ENCODE measurements around the gene ZNF471. TPM values are rescaled to one million over a fixed set of nuclear protein-coding genes. Genes with fewer than 3 reads are reported as not detected.

Gene ZNF471
- total RNA-seq, 1 donor from 2014 or later: 0.02 TPM

DNA sequence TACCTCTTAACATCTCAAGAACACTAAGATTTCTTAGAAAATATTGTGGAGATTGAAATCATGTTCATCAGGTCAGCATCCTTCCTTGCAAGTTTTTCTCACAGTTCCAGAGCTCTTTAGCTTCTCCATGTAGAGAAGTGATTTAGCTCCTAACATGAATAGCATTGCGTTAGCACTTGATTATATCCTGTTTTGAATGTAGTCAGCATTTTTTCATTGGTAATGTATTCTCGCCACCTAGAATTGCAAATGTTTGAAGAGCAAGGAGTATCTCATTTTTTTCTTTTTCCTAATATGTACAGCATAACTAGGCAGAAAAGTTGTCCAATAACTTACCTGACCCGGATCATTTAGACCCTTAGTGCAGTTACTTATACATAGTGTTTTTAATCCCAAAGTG, 66.3 kb downstream of the ZNF471 start:
- Mint-ChIP-seq H3K9me3 (ENCODE audit: low read depth) (peaks cover 77% of the 10 kb centered on the region), H3K36me3 (ENCODE audit: low read depth) (peaks cover 82% of the 10 kb centered on the region), H3K4me3 (ENCODE audit: unreplicated experiment) (no peak overlapping the region), H3K27ac (ENCODE audit: unreplicated experiment) (no peak overlapping the region), H3K27me3 (ENCODE audit: low read depth) (no peaks in the 10 kb centered on the region), H3K4me1 (ENCODE audit: low read depth) (no peaks in the 10 kb centered on the region)
- TF ChIP-seq, protein P1, sequence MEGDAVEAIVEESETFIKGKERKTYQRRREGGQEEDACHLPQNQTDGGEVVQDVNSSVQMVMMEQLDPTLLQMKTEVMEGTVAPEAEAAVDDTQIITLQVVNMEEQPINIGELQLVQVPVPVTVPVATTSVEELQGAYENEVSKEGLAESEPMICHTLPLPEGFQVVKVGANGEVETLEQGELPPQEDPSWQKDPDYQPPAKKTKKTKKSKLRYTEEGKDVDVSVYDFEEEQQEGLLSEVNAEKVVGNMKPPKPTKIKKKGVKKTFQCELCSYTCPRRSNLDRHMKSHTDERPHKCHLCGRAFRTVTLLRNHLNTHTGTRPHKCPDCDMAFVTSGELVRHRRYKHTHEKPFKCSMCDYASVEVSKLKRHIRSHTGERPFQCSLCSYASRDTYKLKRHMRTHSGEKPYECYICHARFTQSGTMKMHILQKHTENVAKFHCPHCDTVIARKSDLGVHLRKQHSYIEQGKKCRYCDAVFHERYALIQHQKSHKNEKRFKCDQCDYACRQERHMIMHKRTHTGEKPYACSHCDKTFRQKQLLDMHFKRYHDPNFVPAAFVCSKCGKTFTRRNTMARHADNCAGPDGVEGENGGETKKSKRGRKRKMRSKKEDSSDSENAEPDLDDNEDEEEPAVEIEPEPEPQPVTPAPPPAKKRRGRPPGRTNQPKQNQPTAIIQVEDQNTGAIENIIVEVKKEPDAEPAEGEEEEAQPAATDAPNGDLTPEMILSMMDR (IDR thresholded peaks at IDR 0.05): no peak
- DNase-seq (ENCODE audit: low spot score): no peak

DNA sequence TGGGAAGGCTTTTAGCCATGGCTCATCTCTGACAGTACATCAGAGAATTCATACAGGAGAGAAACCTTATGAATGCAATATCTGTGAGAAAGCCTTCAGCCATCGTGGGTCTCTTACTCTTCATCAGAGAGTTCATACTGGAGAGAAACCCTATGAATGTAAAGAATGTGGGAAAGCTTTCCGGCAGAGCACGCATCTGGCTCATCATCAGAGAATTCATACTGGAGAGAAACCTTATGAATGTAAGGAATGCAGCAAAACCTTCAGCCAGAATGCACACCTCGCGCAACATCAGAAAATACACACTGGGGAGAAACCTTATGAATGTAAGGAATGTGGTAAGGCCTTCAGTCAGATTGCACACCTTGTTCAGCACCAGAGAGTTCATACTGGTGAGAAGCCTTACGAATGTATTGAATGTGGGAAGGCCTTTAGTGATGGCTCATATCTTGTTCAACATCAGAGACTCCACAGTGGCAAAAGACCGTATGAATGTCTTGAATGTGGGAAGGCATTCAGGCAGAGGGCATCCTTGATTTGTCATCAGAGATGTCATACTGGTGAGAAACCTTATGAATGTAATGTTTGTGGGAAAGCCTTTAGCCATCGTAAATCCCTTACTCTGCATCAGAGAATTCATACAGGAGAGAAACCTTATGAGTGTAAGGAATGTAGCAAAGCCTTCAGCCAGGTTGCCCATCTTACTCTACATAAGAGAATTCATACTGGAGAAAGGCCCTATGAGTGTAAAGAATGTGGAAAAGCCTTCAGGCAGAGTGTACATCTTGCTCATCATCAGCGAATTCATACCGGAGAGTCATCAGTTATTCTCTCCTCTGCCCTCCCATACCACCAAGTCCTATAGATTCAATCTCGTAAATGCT, 70.3 kb downstream of the ZNF471 start:
- H3K27ac Mint-ChIP-seq (ENCODE audit: unreplicated experiment): no peak overlapping the region

More for the DNA sequence above, 70.3 kb downstream of the ZNF471 start:
- H3K36me3 Mint-ChIP-seq (ENCODE audit: low read depth): peaks cover 69% of the 10 kb centered on the region
- H3K4me3 Mint-ChIP-seq (ENCODE audit: unreplicated experiment): no peak overlapping the region
- no peaks in the 10 kb centered on the region for H3K4me1 Mint-ChIP-seq (ENCODE audit: low read depth)
- TF ChIP-seq, protein P1 (IDR thresholded peaks at IDR 0.05): no peak
- H3K9me3 Mint-ChIP-seq (ENCODE audit: low read depth): peaks cover 82% of the 10 kb centered on the region
- no peak for DNase-seq (ENCODE audit: low spot score)
- H3K27me3 Mint-ChIP-seq (ENCODE audit: low read depth): no peaks in the 10 kb centered on the region

Other genes starting within 250 kb of the ZNF471 start
- not detected in 3 replicates for gene EDDM13, start 235.1 kb upstream of the ZNF471 start, total RNA-seq
- 1.5 to 9.9 TPM (median 3.8 TPM) in 3 replicates for gene ZSCAN5A, start 193.0 kb upstream of the ZNF471 start, total RNA-seq
- 1.6 to 4.1 TPM (median 2.3 TPM) in 3 replicates for gene ZNF582, start 114.3 kb upstream of the ZNF471 start, total RNA-seq
- gene ZNF583, start 103.5 kb upstream of the ZNF471 start, total RNA-seq: 3.7 to 8.6 TPM (median 4.4 TPM) in 3 replicates
- not detected in 3 replicates for gene ZNF667, start 30.5 kb upstream of the ZNF471 start, total RNA-seq
- gene ZFP28, start 31.1 kb downstream of the ZNF471 start, total RNA-seq: 4.8 to 8.7 TPM (median 5.9 TPM) in 3 replicates
- 3.4 to 4.4 TPM (median 4.2 TPM) in 3 replicates for gene ZNF470, start 59.6 kb downstream of the ZNF471 start, total RNA-seq
- 9.4 to 10.6 TPM (median 10.0 TPM) in 3 replicates for gene ZNF71, start 87.4 kb downstream of the ZNF471 start, total RNA-seq
- 0.20 to 1.1 TPM (median 0.67 TPM) in 3 replicates for gene SMIM17, start 135.3 kb downstream of the ZNF471 start, total RNA-seq
- gene ZNF835, start 163.9 kb downstream of the ZNF471 start, total RNA-seq: not detected in 3 replicates

Measured in chondrocyte (in vitro differentiated cells).